ENCODE measurements around the gene SPIN2A. TPM values are rescaled to one million over a fixed set of nuclear protein-coding genes. Genes with fewer than 3 reads are reported as not detected.
"Not testable (repeated sequence)": the region's sequence is repeated elsewhere in the genome, so short reads cannot be mapped to it uniquely, and the experiment has no call there.

The SPIN2A gene
- total and polyA plus RNA-seq, 2 donors (not counting 3 experiments of a cell fraction or from before 2014, with no cell fraction given) = 0.22 to 0.75 TPM

DNA sequence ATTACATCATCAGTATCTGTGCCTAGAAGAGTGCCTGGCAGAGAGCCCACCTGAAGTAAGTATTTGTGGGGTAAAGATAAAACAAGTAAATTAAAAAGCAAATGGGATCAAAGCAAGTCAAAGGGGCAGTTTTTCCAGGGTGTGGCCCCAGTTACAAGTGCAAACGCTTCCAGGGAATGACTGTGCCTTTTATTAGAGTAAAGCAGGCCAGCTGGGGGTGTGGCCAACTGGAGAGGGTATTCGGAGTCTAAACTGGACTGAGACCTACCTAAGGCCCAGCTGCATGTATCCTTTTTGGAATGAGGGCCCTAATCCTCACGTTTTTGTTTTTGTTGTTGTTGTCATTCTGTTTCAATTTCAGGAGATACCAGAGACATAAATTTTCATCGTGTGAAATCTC, 3.9 kb downstream of the SPIN2A start:
- H2AFZ ChIP-seq (ENCODE audit: low read depth, low read length); BruUV-seq (replicated peaks); H3K36me3 ChIP-seq (ENCODE audit: control insufficient read depth in 2 of 2, extremely low read depth in 1 of 2, insufficient read depth in 2 of 2, low read length in 2 of 2); H3K27me3 ChIP-seq (ENCODE audit: control insufficient read depth in 2 of 2, insufficient read depth in 2 of 2, low read length in 2 of 2); CTCF ChIA-PET; H3K9ac ChIP-seq (replicated peaks; ENCODE audit: extremely low read depth, insufficient read depth, low read length); H3K79me2 ChIP-seq (ENCODE audit: control insufficient read depth, insufficient read depth, low read length); POLR2A ChIA-PET; H3K4me1 ChIP-seq (ENCODE audit: control insufficient read depth, extremely low read depth, insufficient read depth, low read length); H3K27ac ChIP-seq (ENCODE audit: insufficient read depth, low read depth, low read length); H3K4me2 ChIP-seq (ENCODE audit: insufficient read depth, low read length); dilution Hi-C loops (cut with MboI; ENCODE audit: extremely low pct_ligation_motif_present, low sequenced_read_pairs); DNase-seq (ENCODE audit: low read depth, low spot score); H4K20me1 ChIP-seq (replicated peaks; ENCODE audit: control insufficient read depth, extremely low read depth, insufficient read depth, low read length); intact Hi-C loops (cut with micrococcal nuclease); H3K9me1 ChIP-seq (replicated peaks; ENCODE audit: control insufficient read depth, extremely low read depth, insufficient read depth, low read length); H3K9me3 ChIP-seq (replicated peaks; ENCODE audit: control insufficient read depth, insufficient read depth, low read length); H3K4me3 ChIP-seq (replicated peaks in 1 of 3; ENCODE audit: insufficient read depth in 1 of 3, low read depth in 1 of 3, low read length in 3 of 3): not testable (repeated sequence)
- FAIRE-seq = peak; percentile 73

DNA sequence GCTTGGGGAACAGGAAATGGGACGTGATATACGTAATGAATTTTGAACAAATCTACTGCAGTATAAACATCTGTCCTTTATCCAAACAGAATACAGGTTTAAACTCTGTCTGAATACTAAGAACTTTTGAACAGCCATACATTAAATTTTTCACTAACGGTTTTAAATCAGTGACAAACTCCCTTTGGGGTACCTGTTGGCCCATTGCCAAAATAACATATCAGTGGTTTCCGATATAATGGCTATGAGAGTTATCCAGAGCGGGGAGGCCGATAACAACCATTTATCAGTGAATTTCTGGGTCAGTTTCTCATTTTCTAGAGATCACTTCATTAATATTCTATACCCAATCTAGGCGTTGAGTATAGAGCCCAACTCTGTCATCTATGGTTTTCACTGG, 5.2 kb downstream of the SPIN2A start:
- intact Hi-C loops (cut with micrococcal nuclease) (no loop called here), dilution Hi-C loops (cut with MboI; ENCODE audit: extremely low pct_ligation_motif_present, low sequenced_read_pairs) (no loop called here)
- CTCF ChIA-PET = no interaction called here

More for the DNA sequence above, 5.2 kb downstream of the SPIN2A start:
- H3K9me3 ChIP-seq (replicated peaks; ENCODE audit: control insufficient read depth, insufficient read depth, low read length) = no peaks in the 10 kb centered on the region
- no peak overlapping the region for H2AFZ ChIP-seq (ENCODE audit: low read depth, low read length)
- no peak overlapping the region for H3K4me2 ChIP-seq (ENCODE audit: insufficient read depth, low read length)
- H3K9me1 ChIP-seq (replicated peaks; ENCODE audit: control insufficient read depth, extremely low read depth, insufficient read depth, low read length) = no peaks in the 10 kb centered on the region
- H3K4me3 ChIP-seq (replicated peaks in 1 of 3; ENCODE audit: insufficient read depth in 1 of 3, low read depth in 1 of 3, low read length in 3 of 3) = no peak overlapping the region
- no peak overlapping the region for H3K27ac ChIP-seq (ENCODE audit: insufficient read depth, low read depth, low read length)
- H3K36me3 ChIP-seq (ENCODE audit: control insufficient read depth in 2 of 2, extremely low read depth in 1 of 2, insufficient read depth in 2 of 2, low read length in 2 of 2) = no peaks in the 10 kb centered on the region
- H3K9ac ChIP-seq (replicated peaks; ENCODE audit: extremely low read depth, insufficient read depth, low read length) = no peak overlapping the region
- H3K27me3 ChIP-seq (ENCODE audit: control insufficient read depth in 2 of 2, insufficient read depth in 2 of 2, low read length in 2 of 2) = no peaks in the 10 kb centered on the region
- no peaks in the 10 kb centered on the region for H4K20me1 ChIP-seq (replicated peaks; ENCODE audit: control insufficient read depth, extremely low read depth, insufficient read depth, low read length)
- POLR2A ChIA-PET = no interaction called here
- no TSS peak for BruUV-seq (replicated peaks)
- H3K79me2 ChIP-seq (ENCODE audit: control insufficient read depth, insufficient read depth, low read length) = no peaks in the 10 kb centered on the region
- FAIRE-seq = no peak
- H3K4me1 ChIP-seq (ENCODE audit: control insufficient read depth, extremely low read depth, insufficient read depth, low read length) = no peaks in the 10 kb centered on the region
- no peak for DNase-seq (ENCODE audit: low read depth, low spot score)
- no peak for TF ChIP-seq FOS (IDR thresholded peaks at IDR 0.05; ENCODE audit: borderline replicate concordance, insufficient read depth, low read length)
- TF ChIP-seq, protein P1, sequence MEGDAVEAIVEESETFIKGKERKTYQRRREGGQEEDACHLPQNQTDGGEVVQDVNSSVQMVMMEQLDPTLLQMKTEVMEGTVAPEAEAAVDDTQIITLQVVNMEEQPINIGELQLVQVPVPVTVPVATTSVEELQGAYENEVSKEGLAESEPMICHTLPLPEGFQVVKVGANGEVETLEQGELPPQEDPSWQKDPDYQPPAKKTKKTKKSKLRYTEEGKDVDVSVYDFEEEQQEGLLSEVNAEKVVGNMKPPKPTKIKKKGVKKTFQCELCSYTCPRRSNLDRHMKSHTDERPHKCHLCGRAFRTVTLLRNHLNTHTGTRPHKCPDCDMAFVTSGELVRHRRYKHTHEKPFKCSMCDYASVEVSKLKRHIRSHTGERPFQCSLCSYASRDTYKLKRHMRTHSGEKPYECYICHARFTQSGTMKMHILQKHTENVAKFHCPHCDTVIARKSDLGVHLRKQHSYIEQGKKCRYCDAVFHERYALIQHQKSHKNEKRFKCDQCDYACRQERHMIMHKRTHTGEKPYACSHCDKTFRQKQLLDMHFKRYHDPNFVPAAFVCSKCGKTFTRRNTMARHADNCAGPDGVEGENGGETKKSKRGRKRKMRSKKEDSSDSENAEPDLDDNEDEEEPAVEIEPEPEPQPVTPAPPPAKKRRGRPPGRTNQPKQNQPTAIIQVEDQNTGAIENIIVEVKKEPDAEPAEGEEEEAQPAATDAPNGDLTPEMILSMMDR (IDR thresholded peaks at IDR 0.05; ENCODE audit: extremely low read depth in 1 of 2, insufficient read depth in 1 of 2, low read depth in 1 of 2, low read length in 2 of 2) = no peak
- no peak for TF ChIP-seq POLR2AphosphoS5 (IDR thresholded peaks at IDR 0.05; ENCODE audit: insufficient read depth, low read depth, low read length)
- no peak for TF ChIP-seq MYC (IDR thresholded peaks at IDR 0.05; ENCODE audit: low read depth, low read length)
- TF ChIP-seq EZH2 (IDR thresholded peaks at IDR 0.05; ENCODE audit: borderline replicate concordance, low read depth, low read length, severe bottlenecking) = no peak
- TF ChIP-seq GATA2 (IDR thresholded peaks at IDR 0.05; ENCODE audit: insufficient read depth, insufficient read length, low read depth, low read length) = no peak
- TF ChIP-seq, protein P2, sequence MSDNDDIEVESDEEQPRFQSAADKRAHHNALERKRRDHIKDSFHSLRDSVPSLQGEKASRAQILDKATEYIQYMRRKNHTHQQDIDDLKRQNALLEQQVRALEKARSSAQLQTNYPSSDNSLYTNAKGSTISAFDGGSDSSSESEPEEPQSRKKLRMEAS (IDR thresholded peaks at IDR 0.05; ENCODE audit: insufficient read depth, insufficient read length) = no peak
- TF ChIP-seq POLR2A (IDR thresholded peaks at IDR 0.05; ENCODE audit: low read depth, low read length) = no peak
- no peak for TF ChIP-seq JUN (IDR thresholded peaks at IDR 0.05; ENCODE audit: borderline replicate concordance, insufficient read depth, insufficient read length, low read depth)

Measured in endothelial cell of umbilical vein (primary cell).